HepG2 (cell line): ENCODE data around the gene C1QTNF6. TPM values are rescaled to one million over a fixed set of nuclear protein-coding genes. Genes with fewer than 3 reads are reported as not detected.

Source experiments
- ATAC-seq: fragments of 200-7000 bp; cut with Tn5 transposase; 3 replicates; pipeline ENCODE4 v1.9.1; 2020; ENCODE audit warnings: mild to moderate bottlenecking, moderate library complexity
- BruUV-seq: library from RNA; stranded (reverse); fragments of 400-500 nt; replicated peaks from 2 replicates; lab custom pipeline; 2021; lab: Mats Ljungman, UMichigan
- CTCF ChIA-PET: fragments of 300-600 bp; formaldehyde crosslinking; extraction: SDS; loops from one replicate; lab custom pipeline; 2021; ENCODE audit warnings: low total read pairs, inconsistent platforms, low intra/inter-chr PET ratio; lab: Yijun Ruan, JAX
- POLR2A ChIA-PET: fragments of 350-600 bp; sonication (Branson Sonifier 250); formaldehyde crosslinking; loops from one replicate; lab custom pipeline; 2020; ENCODE audit warnings: antibody characterized with exemption, inconsistent platforms; lab: Yijun Ruan, JAX
- DNase-seq: peaks from one replicate; pipeline ENCODE4 v3.0.0-alpha.2; 2015; ENCODE audit warnings: low spot score
- FAIRE-seq: peaks from 3 replicates; lab custom pipeline; 2011; peaks lifted over from hg19 to GRCh38; lab: Jason Lieb, UNC
- H2AFZ ChIP-seq: one replicate; pipeline ENCODE4 v1.6.1; 2011; ENCODE audit warnings: low read length, inconsistent platforms
- H3K27ac ChIP-seq: fragments of 300-600 bp; 3 replicates; pipeline ENCODE4 v1.8.0; 2011; ENCODE audit warnings: mixed run types, mild to moderate bottlenecking, mixed read lengths, low read length, inconsistent platforms; ENCODE audit not compliant: insufficient read depth; ENCODE audit errors: extremely low read length
- H3K27me3 ChIP-seq, 2 experiments: fragments of 200-600 bp in 1 of 2; 2 replicates in 1 of 2; 3 replicates in 1 of 2; pipeline versions ENCODE4 v1.6.0 to v1.8.0; 2011; ENCODE audit warnings: low read length in 2 of 2, mild to moderate bottlenecking in 2 of 2, moderate library complexity in 2 of 2, inconsistent platforms in 1 of 2; ENCODE audit not compliant: insufficient read depth in 2 of 2, control insufficient read depth in 1 of 2
- H3K36me3 ChIP-seq, 2 experiments: fragments of 200-600 bp in 1 of 2; replicated peaks in 1 of 2; 2 replicates in 1 of 2; 3 replicates in 1 of 2; pipeline versions ENCODE4 v1.5.1 to v1.8.0; 2011; ENCODE audit warnings: low read length in 2 of 2, inconsistent platforms in 1 of 2; ENCODE audit not compliant: insufficient read depth in 2 of 2, control insufficient read depth in 1 of 2
- H3K4me1 ChIP-seq: 2 replicates; pipeline ENCODE4 v1.5.1; 2012; ENCODE audit warnings: low read length, inconsistent platforms; ENCODE audit not compliant: insufficient read depth
- H3K4me2 ChIP-seq: 2 replicates; pipeline ENCODE4 v1.6.0; 2011; ENCODE audit warnings: low read depth, low read length, inconsistent platforms
- H3K4me3 ChIP-seq, 3 experiments: fragments of 200-600 bp in 1 of 3; sonication (generic), shearing (Covaris generic) in 1 of 3; replicated peaks in 1 of 3; 2 replicates each; pipeline ENCODE4 v1.5.1; 2011 to 2016; ENCODE audit warnings: low read length in 3 of 3, inconsistent platforms in 2 of 3, low read depth in 2 of 3, mild to moderate bottlenecking in 2 of 3, control low read depth in 1 of 3, mixed read lengths in 1 of 3; ENCODE audit not compliant: insufficient read depth in 1 of 3
- H3K79me2 ChIP-seq: one replicate; pipeline ENCODE4 v1.6.1; 2011; ENCODE audit warnings: low read length, inconsistent platforms; ENCODE audit not compliant: insufficient read depth
- H3K9ac ChIP-seq: 2 replicates; pipeline ENCODE4 v1.6.0; 2011; ENCODE audit warnings: mild to moderate bottlenecking, low read depth, low read length, inconsistent platforms; ENCODE audit not compliant: insufficient read depth
- H3K9me3 ChIP-seq: 2 replicates; pipeline ENCODE4 v1.5.1; 2012; ENCODE audit warnings: mild to moderate bottlenecking, low read length
- H4K20me1 ChIP-seq: 2 replicates; pipeline ENCODE4 v1.6.0; 2011; ENCODE audit warnings: inconsistent platforms, mild to moderate bottlenecking, low read length, moderate library complexity; ENCODE audit not compliant: insufficient read depth
- ARID2 ChIP-seq: sonication (generic); formaldehyde crosslinking; IDR thresholded peaks from 2 replicates; pipeline ENCODE4 v1.8.1; 2022; ENCODE audit warnings: mild to moderate bottlenecking, missing genetic modification reagents, borderline replicate concordance
- NFIC ChIP-seq: IDR thresholded peaks from 2 replicates; pipeline ENCODE4 v1.6.1; 2012; ENCODE audit warnings: mild to moderate bottlenecking, low read length, inconsistent platforms
- PHB2 ChIP-seq: fragments of 450-650 bp; IDR thresholded peaks from 2 replicates; pipeline ENCODE4 v1.6.1; 2018; ENCODE audit not compliant: partially characterized antibody
- RFX5 ChIP-seq: IDR thresholded peaks from 2 replicates; pipeline ENCODE4 v1.6.1; 2011; ENCODE audit warnings: low read depth, low read length, improper control_type of control experiment
- SMAD9 ChIP-seq: sonication (generic); formaldehyde crosslinking; IDR thresholded peaks from 2 replicates; pipeline ENCODE4 v1.5.1; 2020; ENCODE audit warnings: mild to moderate bottlenecking, missing genetic modification reagents
- SPEN ChIP-seq: sonication (generic); formaldehyde crosslinking; IDR thresholded peaks from 2 replicates; pipeline ENCODE4 v1.5.1; 2020; ENCODE audit warnings: low read depth, mild to moderate bottlenecking, missing genetic modification reagents
- ZNF83 ChIP-seq: sonication (generic); formaldehyde crosslinking; IDR thresholded peaks from 2 replicates; pipeline ENCODE4 v1.4.0; 2020; ENCODE audit warnings: missing genetic modification reagents, mild to moderate bottlenecking, borderline replicate concordance
- WGBS: methylation state at CpG from one replicate; pipeline ENCODE4 v1.1.6; 2017; ENCODE audit warnings: low lambda C conversion rate; 5-methylcytosine and 5-hydroxymethylcytosine counted together
- in situ Hi-C: cut with HindIII; loops from 2 replicates; pipeline ENCODE4 v1.10.0; 2017; ENCODE audit warnings: low pct_unique_long_range_greater_than_20kb; ENCODE audit not compliant: extremely low pct_ligation_motif_present
- intact Hi-C: fragments of 100-400 bp; cut with micrococcal nuclease; formaldehyde crosslinking; loops from one replicate; pipeline ENCODE4 v1.10.0; 2022; ENCODE audit not compliant: unreplicated experiment
- polyA plus RNA-seq, 8 experiments: library from polyadenylated mRNA; depleted of rRNA in 3 of 8; stranded (reverse) in 7 of 8; unstranded in 1 of 8; fragments of >200 nt; fragmentation: Illumina TruSeq in 4 of 8; extraction: Trizol in 4 of 8; gene quantifications; 2 replicates each; pipeline versions ENCODE4 v1.2.1 to v1.2.3, GENCODE V29; 2011 to 2016; ENCODE audit warnings: low read depth in 4 of 8, missing spikeins in 1 of 8, mixed read lengths in 1 of 8; ENCODE audit not compliant: insufficient read depth in 1 of 8
- total RNA-seq, 5 experiments: library from RNA; depleted of rRNA; stranded (reverse); fragments of >200 nt; fragmentation: Illumina TruSeq; extraction: Trizol; gene quantifications; 2 replicates each; pipeline ENCODE4 v1.2.3, GENCODE V29; 2016; ENCODE audit warnings: low read depth in 1 of 5
- TF ChIP-seq, protein P1 (sequence below): sonication (generic); formaldehyde crosslinking; IDR thresholded peaks from 2 replicates; pipeline ENCODE4 v1.5.0; 2020; ENCODE audit warnings: missing genetic modification reagents
- TF ChIP-seq, protein P2 (sequence below): IDR thresholded peaks from 2 replicates; pipeline ENCODE4 v1.6.1; 2016; ENCODE audit warnings: low read depth, missing genetic modification reagents, missing compliant biosample characterization

The C1QTNF6 gene
- total and polyA plus RNA-seq, 2 of the 13 experiments (the other 11 are each of a cell fraction or from before 2014, with no cell fraction given), result 2.7 to 6.9 TPM

DNA sequence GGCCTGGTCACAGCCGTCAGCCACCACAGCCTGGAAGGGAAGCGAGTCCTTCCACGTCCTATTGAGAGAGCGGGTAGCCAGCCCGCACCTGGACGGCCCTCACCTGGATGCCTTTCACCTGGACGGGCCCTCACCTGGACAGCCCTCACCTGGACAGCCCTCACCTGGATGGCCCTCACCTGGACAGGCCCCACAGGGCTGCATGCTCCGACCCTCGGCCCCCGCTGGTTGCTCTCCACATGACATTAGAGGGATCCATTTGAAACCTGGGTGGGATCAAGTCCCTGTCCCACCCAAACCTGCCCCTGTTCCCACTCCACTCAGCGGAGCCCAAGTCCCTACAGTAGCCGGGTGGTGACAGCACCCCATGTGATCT lies 3.7 kb downstream of the C1QTNF6 start:
- WGBS, result 60% methylated on average over 7 of the region's 12 CpGs
- Histone ChIP-seq H3K4me3 (no peak overlapping the region), H3K79me2 (no peaks in the 10 kb centered on the region), H2AFZ (no peak overlapping the region), H3K36me3 (no peaks in the 10 kb centered on the region), H3K27me3 (no peaks in the 10 kb centered on the region), H3K4me1 (peaks cover 26% of the 10 kb centered on the region), H4K20me1 (no peaks in the 10 kb centered on the region), H3K4me2 (no peak overlapping the region), H3K9ac (no peak overlapping the region), H3K27ac (no peak overlapping the region), H3K9me3 (no peaks in the 10 kb centered on the region)
- intact Hi-C loops (no loop called here), in situ Hi-C loops (no loop called here)
- BruUV-seq, result no TSS peak
- ATAC-seq (no peak), DNase-seq (no peak), FAIRE-seq (no peak)
- TF ChIP-seq PHB2 (no peak), ZNF83 (CRISPR knock-in tag) (no peak), SMAD9 (CRISPR knock-in tag) (no peak), SPEN (CRISPR knock-in tag) (no peak), NFIC (no peak), RFX5 (no peak), ARID2 (CRISPR knock-in tag) (no peak)
- TF ChIP-seq, protein P1, sequence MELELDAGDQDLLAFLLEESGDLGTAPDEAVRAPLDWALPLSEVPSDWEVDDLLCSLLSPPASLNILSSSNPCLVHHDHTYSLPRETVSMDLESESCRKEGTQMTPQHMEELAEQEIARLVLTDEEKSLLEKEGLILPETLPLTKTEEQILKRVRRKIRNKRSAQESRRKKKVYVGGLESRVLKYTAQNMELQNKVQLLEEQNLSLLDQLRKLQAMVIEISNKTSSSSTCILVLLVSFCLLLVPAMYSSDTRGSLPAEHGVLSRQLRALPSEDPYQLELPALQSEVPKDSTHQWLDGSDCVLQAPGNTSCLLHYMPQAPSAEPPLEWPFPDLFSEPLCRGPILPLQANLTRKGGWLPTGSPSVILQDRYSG, result no peak
- TF ChIP-seq, protein P2, sequence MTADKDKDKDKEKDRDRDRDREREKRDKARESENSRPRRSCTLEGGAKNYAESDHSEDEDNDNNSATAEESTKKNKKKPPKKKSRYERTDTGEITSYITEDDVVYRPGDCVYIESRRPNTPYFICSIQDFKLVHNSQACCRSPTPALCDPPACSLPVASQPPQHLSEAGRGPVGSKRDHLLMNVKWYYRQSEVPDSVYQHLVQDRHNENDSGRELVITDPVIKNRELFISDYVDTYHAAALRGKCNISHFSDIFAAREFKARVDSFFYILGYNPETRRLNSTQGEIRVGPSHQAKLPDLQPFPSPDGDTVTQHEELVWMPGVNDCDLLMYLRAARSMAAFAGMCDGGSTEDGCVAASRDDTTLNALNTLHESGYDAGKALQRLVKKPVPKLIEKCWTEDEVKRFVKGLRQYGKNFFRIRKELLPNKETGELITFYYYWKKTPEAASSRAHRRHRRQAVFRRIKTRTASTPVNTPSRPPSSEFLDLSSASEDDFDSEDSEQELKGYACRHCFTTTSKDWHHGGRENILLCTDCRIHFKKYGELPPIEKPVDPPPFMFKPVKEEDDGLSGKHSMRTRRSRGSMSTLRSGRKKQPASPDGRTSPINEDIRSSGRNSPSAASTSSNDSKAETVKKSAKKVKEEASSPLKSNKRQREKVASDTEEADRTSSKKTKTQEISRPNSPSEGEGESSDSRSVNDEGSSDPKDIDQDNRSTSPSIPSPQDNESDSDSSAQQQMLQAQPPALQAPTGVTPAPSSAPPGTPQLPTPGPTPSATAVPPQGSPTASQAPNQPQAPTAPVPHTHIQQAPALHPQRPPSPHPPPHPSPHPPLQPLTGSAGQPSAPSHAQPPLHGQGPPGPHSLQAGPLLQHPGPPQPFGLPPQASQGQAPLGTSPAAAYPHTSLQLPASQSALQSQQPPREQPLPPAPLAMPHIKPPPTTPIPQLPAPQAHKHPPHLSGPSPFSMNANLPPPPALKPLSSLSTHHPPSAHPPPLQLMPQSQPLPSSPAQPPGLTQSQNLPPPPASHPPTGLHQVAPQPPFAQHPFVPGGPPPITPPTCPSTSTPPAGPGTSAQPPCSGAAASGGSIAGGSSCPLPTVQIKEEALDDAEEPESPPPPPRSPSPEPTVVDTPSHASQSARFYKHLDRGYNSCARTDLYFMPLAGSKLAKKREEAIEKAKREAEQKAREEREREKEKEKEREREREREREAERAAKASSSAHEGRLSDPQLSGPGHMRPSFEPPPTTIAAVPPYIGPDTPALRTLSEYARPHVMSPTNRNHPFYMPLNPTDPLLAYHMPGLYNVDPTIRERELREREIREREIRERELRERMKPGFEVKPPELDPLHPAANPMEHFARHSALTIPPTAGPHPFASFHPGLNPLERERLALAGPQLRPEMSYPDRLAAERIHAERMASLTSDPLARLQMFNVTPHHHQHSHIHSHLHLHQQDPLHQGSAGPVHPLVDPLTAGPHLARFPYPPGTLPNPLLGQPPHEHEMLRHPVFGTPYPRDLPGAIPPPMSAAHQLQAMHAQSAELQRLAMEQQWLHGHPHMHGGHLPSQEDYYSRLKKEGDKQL (CRISPR knock-in tag), result no peak
- ChIA-PET POLR2A (no interaction called here), CTCF (no interaction called here)
